HG02763 (cell line): Measurements from ENCODE around the gene SHROOM3.
A peak's percentile ranks its signal among the peaks of the same experiment; 100 is the strongest.

Experiments used
- ATAC-seq: cut with Tn5 transposase; IDR thresholded peaks from one replicate; pipeline ENCODE4 v1.9.1; 2021; ENCODE audit warnings: mild to moderate bottlenecking, moderate library complexity; ENCODE audit not compliant: unreplicated experiment

The SHROOM3 gene

GRCh38 chr4:76687746-76688448, 252.9 kb downstream of the SHROOM3 start:
- ATAC-seq = no peak

- no peak for ATAC-seq
These were observed 253.7 kb downstream of the SHROOM3 start for GRCh38 chr4:76688619-76689144.

- ATAC-seq = peak; percentile 51
These were observed 254.3 kb downstream of the SHROOM3 start for GRCh38 chr4:76689145-76689817.

GRCh38 chr4:76690011-76690905, 255.2 kb downstream of the SHROOM3 start:
- no peak for ATAC-seq

- no peak for ATAC-seq
These were observed 255.9 kb downstream of the SHROOM3 start for GRCh38 chr4:76690906-76691275.

- ATAC-seq = no peak
These were observed 257.0 kb downstream of the SHROOM3 start for GRCh38 chr4:76691807-76692582.

GRCh38 chr4:76692761-76693160, 257.7 kb downstream of the SHROOM3 start:
- no peak for ATAC-seq

- ATAC-seq = no peak
These were observed 259.0 kb downstream of the SHROOM3 start for GRCh38 chr4:76694056-76694455.

- no peak for ATAC-seq
These were observed 261.1 kb downstream of the SHROOM3 start for GRCh38 chr4:76696109-76696508.

GRCh38 chr4:76697129-76697803, 262.2 kb downstream of the SHROOM3 start:
- peak; percentile 88 for ATAC-seq

GRCh38 chr4:76698141-76698540, 263.1 kb downstream of the SHROOM3 start:
- ATAC-seq = no peak

GRCh38 chr4:76699751-76700310, 264.8 kb downstream of the SHROOM3 start:
- ATAC-seq = no peak

- no peak for ATAC-seq
These were observed 267.6 kb downstream of the SHROOM3 start for GRCh38 chr4:76702440-76703122.

- no peak for ATAC-seq
These were observed 268.1 kb downstream of the SHROOM3 start for GRCh38 chr4:76703123-76703490.

GRCh38 chr4:76703676-76704075, 268.6 kb downstream of the SHROOM3 start:
- ATAC-seq = no peak

GRCh38 chr4:76704133-76704881, 269.3 kb downstream of the SHROOM3 start:
- no peak for ATAC-seq

- ATAC-seq = no peak
These were observed 270.4 kb downstream of the SHROOM3 start for GRCh38 chr4:76705472-76705871.

- ATAC-seq = no peak
These were observed 271.6 kb downstream of the SHROOM3 start for GRCh38 chr4:76706581-76706980.
